GM19452 (cell line): ENCODE results near the gene DDO.
"Not testable (repeated sequence)": the region's sequence is repeated elsewhere in the genome, so short reads cannot be mapped to it uniquely, and the experiment has no call there.

Experiments
- ATAC-seq: cut with Tn5 transposase; IDR thresholded peaks from one replicate; pipeline ENCODE4 v1.9.1; 2021; ENCODE audit not compliant: unreplicated experiment

DDO gene, protein sequence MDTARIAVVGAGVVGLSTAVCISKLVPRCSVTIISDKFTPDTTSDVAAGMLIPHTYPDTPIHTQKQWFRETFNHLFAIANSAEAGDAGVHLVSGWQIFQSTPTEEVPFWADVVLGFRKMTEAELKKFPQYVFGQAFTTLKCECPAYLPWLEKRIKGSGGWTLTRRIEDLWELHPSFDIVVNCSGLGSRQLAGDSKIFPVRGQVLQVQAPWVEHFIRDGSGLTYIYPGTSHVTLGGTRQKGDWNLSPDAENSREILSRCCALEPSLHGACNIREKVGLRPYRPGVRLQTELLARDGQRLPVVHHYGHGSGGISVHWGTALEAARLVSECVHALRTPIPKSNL

DNA sequence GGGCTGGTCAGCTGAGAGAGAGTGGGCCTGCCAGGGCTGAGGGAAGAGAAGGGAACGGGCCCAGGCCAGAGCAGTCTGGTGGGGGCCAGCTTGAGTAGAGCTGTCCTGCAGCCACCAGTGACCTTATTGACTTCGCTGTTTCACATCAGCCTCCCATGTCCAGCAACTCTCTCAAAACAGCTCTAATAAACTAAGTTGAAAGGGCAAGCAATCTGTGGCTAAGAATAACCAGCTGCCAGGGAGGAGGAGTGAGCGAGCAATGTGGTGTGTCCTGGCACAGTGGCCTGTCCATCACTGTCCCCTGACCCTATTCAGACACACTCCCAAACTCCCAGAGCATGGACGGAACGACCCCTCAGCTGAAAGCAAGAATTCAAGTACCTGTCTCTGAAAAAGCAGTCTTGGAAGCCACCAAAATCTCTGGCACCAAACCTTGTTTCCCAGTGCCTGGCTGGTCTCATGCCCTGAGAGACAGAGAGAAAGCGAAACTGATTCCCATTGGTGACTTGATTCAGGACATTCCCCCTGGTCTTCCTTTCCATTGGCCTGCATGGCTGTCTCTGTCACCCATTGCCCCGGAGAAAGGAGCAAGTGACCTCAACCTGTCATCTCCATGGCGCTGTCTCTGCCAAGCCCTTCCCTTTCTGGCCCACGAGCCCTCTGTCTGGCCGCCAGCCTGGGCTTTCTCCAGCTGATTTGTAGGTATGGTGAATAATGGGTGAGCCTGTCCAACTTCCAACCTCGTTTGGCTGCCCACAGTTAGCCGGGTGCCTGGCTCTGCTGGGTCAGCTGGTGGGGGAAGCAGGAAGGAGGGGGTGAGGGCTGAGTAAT is at the start of gene DDO:
Gene DDO (minus strand): TSS at position 490 of the 831 bp plus-strand sequence. CDS start 2,113 bp downstream, outside the sequence.
- ATAC-seq: no peak

DNA sequence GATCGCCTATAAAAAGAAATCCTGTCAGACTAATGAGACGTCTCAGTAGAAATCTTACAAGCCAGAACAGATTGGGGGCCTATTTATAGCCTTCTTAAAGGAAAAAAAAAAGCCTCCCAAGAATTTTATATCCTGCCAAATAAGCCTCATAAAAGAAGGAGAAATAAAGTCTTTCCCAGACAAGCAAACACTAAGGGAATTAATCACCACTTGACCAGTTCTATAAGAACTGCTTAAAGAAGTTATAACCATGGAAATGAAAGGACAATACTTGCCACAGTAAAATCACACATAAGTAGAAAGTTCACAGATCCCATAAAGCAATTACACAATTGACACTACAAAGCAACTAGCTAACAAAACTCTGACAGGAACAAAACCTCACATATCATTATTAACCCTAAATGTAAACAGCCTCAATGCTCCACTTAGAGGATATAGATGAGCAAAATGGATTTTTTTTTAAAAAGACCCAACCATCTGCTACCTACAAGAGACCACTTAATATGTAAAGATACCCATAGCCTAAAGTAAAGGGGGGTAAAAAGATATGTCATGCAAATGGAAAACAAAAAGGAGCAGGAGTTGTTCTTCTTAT is 47.6 kb upstream of the DDO start:
- ATAC-seq: no peak

DNA sequence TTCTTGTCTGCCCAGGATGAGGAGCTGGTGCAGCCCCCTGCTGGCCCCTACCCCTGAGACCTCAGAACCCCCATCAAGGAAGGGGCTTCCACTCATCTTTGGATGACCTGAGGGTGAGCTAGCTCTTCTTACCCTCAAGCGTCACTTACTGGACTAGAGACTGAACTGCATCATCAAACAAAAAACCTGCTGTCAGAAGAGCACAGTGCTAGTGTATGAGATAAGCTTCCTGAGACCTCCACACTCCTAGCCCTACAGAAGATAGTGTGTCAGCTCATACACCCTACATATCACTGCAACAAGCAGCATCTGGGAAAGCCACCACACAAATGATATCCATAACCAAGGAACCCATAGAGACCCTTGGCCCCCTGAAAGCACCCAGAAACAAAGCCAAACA is 46.0 kb upstream of the DDO start:
- ATAC-seq: no peak

DNA sequence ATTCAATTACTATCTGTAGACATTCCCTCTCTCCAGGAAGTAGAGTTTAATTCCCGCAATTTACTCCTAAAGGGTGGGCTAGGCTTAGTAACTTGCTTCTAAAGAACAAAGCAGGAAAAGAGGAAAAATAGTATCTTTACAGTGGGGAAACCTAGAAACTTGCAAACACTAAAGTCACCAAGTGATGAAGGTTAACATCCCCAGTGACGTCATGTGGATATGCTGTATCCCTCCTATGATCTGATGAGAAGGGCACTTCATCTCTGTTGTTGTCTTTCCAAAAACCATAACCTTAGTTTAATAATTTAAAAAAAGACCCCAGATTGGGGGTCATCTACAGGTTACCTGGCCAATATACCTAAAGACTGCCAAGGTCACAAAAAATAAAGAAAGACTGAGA is 43.8 kb upstream of the DDO start:
- ATAC-seq: no peak

DNA sequence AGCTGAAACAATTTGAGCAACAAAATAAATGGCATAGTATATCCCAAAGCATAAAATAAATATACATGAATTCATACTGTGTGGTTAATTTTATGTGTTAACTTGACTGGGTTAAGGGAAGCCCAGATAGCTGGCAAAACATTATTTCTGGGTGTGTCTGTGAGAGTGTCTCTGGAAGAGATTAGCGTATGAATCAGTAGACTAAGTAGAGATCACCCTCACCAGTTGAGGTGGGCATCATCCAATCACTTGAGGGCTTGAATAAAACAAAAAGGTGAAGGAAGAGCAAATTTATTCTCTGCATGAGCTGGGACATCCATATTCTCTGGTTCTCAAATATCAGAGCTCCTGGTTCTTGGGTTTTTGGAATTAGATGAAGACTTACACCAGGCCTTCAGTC is 43.1 kb upstream of the DDO start:
- ATAC-seq: no peak

DNA sequence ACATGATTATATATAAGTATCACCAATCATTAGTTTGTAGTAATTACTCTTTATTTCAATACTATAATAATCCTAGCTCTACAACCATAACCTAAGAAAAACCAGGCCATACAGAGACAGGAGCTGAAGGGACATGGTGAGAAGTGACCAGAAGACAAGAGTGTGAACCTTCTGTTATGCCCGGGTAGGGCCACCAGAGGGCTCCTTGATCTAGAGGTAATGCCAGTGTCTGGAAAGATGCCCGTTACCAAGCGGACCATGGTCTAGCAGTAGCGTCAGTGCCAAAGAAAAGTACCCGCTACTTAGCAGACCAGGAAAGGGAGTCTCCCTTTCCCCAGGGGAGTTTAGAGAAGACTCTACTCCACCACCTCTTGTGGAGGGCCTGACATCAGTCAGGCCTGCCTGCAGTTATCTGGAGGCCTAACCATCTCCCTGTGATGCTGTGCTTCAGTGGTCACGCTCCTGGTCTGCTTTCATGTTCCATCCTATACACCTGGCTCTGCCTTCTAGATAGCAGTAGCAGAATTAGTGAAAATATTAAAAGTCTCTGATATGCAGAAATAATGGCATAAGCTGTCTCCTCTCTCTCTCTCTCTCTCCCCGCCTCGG is 42.3 kb upstream of the DDO start:
- not testable (repeated sequence) for ATAC-seq

DNA sequence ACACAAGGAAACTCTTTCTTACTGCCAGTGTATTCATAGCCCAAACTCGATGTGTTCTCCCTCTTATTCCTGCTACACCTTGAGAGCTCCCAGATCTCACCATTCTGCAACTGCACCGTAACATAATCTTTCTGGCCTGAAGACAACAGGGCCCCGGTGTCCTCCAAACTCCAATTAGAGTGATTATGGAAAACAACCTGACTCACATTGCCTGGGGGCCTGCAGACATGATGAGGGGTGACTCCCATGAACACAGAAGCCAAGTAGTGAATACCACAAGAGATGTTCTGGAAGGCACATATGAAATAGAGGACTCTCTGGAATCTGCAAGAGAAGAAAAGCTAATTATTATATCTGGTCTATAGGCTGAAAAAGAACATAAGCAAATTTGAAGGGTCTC is 41.3 kb upstream of the DDO start:
- ATAC-seq: no peak

DNA sequence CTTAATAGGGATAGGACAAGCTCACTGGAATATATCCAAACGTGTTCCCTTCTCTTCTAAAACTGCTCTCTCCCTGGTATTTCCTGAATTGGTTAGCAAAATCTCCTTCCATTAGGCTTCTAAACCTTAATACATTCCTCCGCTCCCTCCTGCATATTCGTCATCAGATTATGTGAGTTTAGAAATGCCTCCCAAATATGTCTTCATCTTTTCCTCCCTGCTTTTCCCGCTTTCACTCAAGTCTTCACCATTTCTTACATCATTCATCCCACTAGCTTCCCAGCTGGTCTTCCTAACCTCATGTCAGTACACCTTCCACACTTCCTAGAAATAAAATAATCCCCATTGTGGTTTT is 34.1 kb upstream of the DDO start:
- no peak for ATAC-seq

DNA sequence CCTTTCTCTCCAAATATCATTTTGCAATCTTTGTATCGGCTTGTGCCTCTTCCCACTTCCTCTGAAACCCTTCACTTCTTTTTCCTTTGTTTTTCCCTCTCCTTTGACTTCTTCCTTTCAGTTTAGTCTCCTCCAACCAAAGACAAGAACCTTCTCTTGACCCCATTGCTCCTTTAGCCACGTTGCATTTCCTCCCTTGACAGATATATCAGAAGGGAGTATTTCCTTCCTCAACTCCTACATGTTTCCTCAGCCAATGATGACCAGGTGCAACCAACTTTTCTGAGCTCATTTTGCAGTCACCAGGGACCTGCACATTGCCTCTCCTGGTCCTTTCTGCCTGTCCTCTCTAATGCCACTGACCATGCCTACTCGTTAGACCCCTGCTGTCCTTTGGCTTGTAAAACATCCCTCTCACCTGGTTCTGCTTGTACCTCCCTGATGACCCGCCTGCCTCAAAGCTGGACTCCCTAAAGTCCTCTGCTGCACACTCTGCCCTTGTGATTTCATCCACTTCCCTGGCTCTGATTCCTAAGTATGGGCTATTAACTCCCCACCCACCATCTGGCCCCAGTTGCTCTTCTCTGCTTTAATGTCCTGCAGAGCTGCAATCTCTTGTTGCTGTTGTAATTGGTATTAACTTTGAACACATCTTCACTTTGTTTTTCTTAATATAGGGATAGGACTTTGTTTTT is 33.6 kb upstream of the DDO start:
- no peak for ATAC-seq

DNA sequence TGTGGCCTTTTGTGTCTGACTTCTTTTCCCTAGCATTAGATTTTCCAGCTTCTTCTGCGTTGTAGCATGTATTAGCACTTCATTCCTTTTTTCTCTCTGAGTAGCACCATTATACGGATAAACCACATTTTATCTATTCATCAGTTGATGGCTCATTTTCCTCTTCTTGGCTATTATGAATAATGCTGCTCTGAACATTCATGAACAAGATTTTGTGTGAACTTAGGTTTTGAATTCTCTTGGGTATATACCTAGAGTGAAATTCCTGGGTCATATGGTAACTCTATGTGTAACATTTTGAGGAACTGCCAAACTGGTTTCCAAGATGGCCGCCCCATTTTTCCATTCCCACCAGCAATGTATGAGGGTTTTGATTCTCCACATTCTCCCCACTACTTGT is 32.4 kb upstream of the DDO start:
- no peak for ATAC-seq

DNA sequence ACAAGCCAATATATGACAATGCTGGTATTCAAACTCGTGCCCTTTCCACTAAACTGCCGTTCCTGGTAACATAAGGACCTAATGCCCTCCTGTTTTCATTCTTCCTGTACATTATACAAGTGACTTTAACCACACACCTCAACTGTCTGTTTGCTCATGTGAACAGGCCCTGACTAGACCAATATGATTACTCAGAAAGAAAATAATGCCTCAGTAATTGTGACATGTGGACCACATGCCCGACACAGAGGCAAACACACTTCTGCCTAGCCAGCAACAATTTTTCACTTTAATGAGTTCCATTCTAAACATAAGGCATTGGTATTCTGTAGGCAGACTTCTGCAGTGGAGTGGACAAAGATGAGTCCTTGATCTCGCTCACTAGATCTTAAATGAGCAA is 31.0 kb upstream of the DDO start:
- ATAC-seq: no peak

DNA sequence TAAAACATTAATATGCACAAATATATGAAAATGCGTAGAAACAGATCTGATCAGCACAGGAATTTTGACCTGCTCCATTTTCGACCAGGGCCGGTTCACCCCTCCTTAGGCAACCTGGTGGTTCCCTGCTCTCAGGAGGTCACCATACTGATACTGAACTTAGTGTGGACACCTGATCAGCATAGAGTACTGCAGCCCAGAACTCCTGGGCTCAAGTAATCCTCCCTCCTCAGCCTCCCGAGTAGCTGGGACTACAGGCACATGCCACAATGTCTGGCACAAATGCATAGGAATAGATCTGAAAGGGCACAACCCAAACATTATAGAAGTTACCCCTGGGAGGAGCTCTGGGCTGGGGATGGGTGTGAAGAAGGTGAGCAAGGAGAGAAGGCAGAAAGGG is 24.7 kb upstream of the DDO start:
- ATAC-seq: no peak

DNA sequence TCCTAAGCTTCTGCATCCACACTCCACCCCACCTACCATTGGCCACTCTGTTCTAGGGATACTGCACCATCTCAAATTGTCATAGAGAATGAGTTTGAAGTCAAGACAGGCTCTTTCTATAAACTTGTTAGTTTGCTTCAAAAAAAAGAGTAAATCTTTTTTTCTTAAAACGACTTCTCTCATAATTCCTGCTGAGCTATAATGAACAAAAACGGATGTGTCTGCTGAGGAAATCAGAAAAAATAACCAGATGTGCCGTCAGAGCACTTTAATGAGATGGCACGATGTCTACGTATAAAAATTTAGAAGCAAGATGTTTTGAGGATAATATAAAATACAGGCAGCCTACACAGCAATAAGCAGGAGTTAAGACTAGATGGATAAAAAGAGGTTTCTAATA is 24.0 kb upstream of the DDO start:
- no peak for ATAC-seq

DNA sequence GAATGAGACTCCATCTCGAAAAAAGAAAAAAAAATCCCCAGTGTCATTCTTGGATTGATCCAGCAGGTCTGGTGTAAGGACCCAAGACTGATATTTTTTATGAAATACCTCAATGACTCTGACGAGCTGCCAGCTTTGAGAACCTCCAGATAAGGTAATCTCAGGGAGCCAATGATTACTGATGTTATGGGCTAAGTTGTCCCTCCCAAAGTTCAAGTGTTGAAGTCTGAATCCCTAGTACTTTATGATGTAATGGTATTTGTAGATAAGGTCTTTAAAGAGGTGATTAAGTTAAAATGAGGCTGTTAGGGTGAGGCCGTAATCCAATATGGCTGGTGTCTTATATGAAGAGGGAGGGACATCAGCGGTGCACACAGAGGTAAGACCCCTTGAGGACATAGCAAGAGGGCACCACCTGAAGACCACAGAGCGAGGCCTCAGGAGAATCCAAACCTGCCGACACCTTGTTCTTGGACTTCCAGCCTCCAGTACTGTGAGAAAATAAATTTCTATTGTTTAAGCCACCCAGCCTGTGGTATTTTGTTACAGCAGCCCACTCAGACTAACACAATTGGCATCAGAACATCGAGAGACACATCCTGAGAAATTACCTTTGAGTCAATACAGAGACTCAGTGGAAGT is 19.7 kb upstream of the DDO start:
- ATAC-seq: no peak

DNA sequence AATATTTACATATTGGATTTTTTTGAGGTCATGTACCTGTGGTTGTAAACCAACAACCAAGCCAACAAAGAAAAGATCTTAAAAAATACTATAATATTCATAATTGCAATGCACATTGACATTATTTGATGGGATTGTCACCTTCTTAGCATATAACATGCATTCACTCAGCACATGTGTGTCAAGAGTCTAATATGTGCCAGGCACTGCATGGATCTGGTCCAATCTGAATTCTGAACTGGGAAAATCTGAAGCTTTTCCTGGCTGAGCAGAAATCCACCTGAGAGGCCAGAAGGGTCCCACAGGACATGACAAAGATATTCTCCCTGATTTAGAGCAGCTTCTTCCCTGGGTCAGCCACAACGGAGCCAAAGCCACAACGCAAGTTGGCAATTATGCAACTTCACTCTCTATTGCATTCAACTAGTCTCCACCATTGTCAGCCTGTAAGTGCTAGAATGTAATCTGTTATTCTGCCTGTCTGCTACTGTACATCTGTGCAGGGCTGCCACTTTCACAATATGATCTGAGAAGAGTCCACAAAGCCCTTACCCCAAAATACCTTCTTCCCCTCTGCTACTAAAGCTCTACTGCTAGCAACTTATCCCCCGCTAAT is 17.0 kb upstream of the DDO start:
- ATAC-seq: no peak

DNA sequence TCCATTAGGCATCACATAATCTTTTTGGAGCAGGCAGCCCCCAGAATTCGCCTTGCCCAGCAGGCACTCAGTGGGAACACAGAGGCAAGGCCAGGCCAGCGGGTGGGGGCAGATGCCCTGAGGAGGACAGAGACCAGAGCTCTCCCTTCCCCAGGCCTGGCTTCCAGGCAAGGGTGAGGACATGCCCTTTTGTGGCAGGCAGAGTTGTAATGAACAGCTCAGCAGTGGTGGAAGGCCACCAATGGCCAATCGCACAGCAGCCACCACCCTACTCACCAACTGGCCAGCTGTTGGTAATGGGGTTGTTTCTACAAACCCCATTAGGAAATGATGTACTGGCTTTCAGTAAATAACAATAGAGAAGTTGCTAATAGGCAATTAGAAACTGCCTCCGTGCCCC is 15.4 kb upstream of the DDO start:
- ATAC-seq: no peak

DNA sequence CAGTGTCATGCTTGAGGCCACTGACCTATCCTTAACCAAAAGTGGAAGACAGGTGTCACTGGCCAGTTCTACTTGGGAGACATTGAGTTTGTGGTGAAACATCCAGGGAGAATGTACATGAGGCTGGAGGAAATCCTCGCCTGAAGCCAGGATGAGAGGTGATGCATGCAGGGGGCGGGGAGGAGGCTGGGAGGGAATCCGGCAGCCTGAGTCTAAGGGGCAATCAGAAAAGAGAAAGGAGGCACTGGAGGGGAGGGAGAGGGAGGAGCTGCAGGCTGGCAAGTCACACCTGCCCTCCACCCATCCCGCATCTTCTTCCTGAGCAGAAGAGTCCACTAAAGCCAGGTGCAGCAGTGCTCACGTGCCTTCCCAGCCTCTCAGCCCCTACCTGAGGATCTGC is 14.9 kb upstream of the DDO start:
- no peak for ATAC-seq

DNA sequence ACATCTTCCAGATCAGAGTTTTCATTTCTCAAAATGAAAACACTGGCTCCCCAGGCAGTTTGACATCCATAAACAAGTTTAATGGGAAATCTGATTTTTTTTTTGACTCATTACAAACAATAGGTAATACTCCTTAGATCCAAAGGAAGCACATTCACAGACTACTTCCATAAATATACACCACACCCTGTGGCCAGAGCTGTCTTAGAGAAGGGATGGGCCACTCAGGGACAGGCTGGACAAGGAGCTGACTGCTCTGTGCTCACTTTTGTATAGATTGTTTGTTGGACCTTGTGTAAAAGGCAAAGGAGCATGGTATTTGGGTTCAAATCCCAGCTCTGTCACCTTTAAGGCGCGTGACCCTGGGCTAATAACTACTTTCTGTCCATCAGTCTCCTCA is 12.8 kb upstream of the DDO start:
- no peak for ATAC-seq

DNA sequence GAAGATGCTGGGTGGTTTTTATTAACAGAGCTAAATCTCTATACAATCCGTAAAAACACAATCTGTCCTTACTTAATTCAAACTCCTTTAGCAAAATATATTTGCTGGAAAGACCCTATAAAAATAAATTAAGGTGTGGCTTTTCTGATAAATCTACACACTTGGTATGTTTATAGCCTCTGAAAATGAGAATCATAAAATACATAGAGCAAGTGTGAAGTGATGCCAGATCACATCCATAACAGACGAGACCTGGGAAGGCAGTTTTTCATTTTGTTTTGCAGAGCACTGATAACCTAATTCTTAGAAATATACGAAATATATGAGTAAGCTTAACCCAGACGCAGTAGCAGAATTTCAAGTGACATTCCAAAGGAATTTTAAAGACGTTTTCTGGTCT is 10.4 kb upstream of the DDO start:
- no peak for ATAC-seq

DNA sequence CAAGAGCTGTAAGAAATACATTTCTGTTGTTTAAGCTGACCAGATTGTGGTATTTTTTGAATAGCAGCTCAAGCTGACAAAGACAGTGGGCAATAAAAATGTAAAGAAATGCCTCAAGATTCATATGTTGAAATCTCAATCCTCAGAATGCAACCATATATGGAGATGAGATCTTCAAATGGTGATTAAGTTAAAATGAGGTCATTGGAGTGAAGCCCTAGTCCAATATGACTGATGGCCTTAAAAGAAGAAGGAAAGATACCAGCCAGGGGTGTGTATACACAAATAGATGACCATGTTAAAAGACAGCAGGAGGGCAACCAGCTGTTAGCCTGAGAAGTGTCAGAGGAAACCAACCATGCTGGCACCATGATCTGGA is 7.1 kb upstream of the DDO start:
- no peak for ATAC-seq
